Lower leg skin (tissue), 4 donors: Measurements from ENCODE around the gene PCDH15. TPM values are rescaled to one million over a fixed set of nuclear protein-coding genes. Genes with fewer than 3 reads are reported as not detected.
"Not testable (repeated sequence)": the region's sequence is repeated elsewhere in the genome, so short reads cannot be mapped to it uniquely, and the experiment has no call there.

ENCODE experiments used
- DNase-seq, 2 donors: peaks; one replicate each; pipeline ENCODE4 v3.0.0-alpha.2; 2019; ENCODE audit warnings: low spot score in 2 of 2
- H3K4me3 ChIP-seq: fragments of 200-600 bp; sonication (generic); 2 replicates; pipeline ENCODE4 v1.5.1; 2017; ENCODE audit warnings: mild to moderate bottlenecking, low read depth; ENCODE audit not compliant: poor library complexity, severe bottlenecking
- CTCF ChIP-seq, 3 donors: fragments of 450-650 bp; IDR thresholded peaks; one replicate each; pipeline ENCODE4 v1.5.1; 2016; ENCODE audit warnings: antibody characterized with exemption in 3 of 3, mild to moderate bottlenecking in 3 of 3, moderate library complexity in 2 of 3
- POLR2A ChIP-seq, 2 donors: fragments of 450-650 bp; IDR thresholded peaks; one replicate each; pipeline ENCODE4 v1.6.1; 2016 to 2017; ENCODE audit warnings: antibody characterized with exemption in 2 of 2, mild to moderate bottlenecking in 1 of 2, moderate library complexity in 1 of 2
- WGBS, 2 donors: methylation state at CpG; one replicate each; pipeline ENCODE4 v1.1.5; 2018; 5-methylcytosine and 5-hydroxymethylcytosine counted together
- intact Hi-C: fragments of 100-400 bp; cut with DNase I; formaldehyde crosslinking; loops from one replicate; pipeline ENCODE4 v1.15.0; 2023; ENCODE audit warnings: low total_unique reads
- total RNA-seq, 4 donors: library from RNA; depleted of rRNA; stranded (reverse); fragments of >200 nt; gene quantifications; one replicate each; pipeline ENCODE4 v1.1.0, GENCODE V29; 2016

PCDH15 gene
- total RNA-seq, 4 donors from 2014 or later: not detected

DNA sequence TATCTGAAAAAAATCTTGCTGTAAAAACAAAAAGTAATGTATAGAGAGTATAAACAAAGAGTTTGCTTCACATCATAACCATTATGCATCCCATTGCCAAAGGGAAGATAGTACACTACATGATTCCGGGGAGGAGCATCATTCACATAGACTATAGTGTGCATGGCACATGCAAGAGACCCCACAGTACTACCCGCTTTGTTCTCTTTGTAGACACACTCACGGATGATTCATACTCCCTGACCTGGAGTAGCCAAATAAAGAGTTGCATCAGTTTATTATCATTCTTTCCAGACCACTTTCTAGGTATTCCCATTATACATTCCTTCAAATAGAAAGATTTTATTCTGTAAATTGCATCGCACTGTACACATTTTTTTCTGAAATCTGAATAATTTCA lies 356.9 kb downstream of the PCDH15 start:
- TF ChIP-seq POLR2A (IDR thresholded peaks at IDR 0.05) (no peak), CTCF (IDR thresholded peaks at IDR 0.05) (no peak)
- DNase-seq: no peak
- WGBS, 2 donors: 65 to 89% methylated on average over 4 of the region's 4 CpGs

DNA sequence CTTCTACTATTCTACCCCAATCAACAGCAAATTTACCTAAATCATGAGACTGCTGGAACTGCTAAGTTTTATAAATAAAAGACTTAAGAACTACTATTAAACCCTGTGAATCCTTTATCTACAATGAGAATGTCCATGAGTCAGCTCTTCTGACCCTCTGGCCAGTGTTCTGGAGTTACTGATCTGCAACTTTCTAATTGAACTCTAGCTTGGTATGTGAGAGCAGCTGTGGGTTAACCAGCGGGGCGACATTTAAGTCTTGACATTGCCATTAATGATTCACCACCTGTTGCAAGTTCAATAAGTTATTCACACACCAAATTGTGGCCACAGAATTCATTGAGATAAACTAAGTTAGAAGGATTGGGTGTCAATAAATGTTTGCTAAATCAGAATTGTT lies 359.8 kb downstream of the PCDH15 start:
- intact Hi-C loops: no loop called here
- no peak for DNase-seq
- WGBS, 2 donors: 90 to 92% methylated on average over 2 of the region's 2 CpGs
- TF ChIP-seq POLR2A (IDR thresholded peaks at IDR 0.05) (no peak), CTCF (IDR thresholded peaks at IDR 0.05) (no peak)
- H3K4me3 ChIP-seq: no peak overlapping the region

More for the DNA sequence above, 356.9 kb downstream of the PCDH15 start:
- intact Hi-C loops: no loop called here
- no peak overlapping the region for H3K4me3 ChIP-seq

GRCh38 chr10:54434782-54435181 lies 366.2 kb downstream of the PCDH15 start:
- H3K4me3 ChIP-seq: no peak overlapping the region
- no peak for DNase-seq
- TF ChIP-seq CTCF (IDR thresholded peaks at IDR 0.05): no peak
- no peak for TF ChIP-seq POLR2A (IDR thresholded peaks at IDR 0.05)
- intact Hi-C loops: no loop called here

DNA sequence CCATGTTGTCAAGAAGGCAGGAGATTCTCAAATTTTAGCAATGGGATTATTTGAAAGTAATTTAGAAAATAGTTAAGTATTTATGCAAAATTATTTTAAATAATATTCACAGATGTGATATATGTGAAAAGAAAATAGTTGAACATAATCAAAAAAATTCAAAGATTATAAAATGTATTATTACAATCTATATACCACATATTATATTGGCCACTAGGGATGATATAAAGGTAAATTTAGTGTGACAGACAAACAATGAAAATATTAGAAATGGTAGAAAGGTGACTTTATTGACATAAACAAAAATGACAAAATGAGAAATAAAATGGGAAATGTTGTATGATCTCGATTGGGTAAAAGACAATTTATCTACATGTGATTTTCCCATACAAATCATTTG lies 385.5 kb downstream of the PCDH15 start:
- WGBS, 2 donors: 79 to 92% methylated on average over 1 of the region's 1 CpG
- TF ChIP-seq CTCF (IDR thresholded peaks at IDR 0.05) (no peak), POLR2A (IDR thresholded peaks at IDR 0.05) (no peak)

DNA sequence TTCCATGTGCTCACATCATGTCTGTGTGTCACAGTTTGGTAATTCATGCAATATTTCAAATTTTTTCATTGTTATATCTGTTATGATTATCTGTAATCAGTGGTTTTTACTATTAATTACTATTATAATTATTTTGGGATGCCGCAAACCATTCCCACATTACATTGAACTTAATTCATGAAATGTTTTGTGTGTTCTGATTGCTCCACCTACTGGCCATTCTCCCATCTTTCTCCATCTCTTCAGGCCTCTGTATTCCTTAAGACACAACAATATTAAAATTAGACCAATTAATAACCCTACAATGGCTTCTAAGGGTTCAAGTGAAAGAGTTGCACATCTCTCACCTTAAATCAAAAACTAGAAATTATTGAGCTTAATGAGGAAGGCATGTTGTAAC lies 398.5 kb downstream of the PCDH15 start:
- intact Hi-C loops: no loop called here
- WGBS, 2 donors: 37 to 61% methylated on average over 1 of the region's 1 CpG
- no peak for DNase-seq
- H3K4me3 ChIP-seq: no peak overlapping the region
- TF ChIP-seq POLR2A (IDR thresholded peaks at IDR 0.05) (no peak), CTCF (IDR thresholded peaks at IDR 0.05) (no peak)

More for the DNA sequence above, 385.5 kb downstream of the PCDH15 start:
- no peak overlapping the region for H3K4me3 ChIP-seq
- intact Hi-C loops: no loop called here
- DNase-seq: no peak

- no peak overlapping the region for H3K4me3 ChIP-seq
- TF ChIP-seq POLR2A (IDR thresholded peaks at IDR 0.05): no peak
- TF ChIP-seq CTCF (IDR thresholded peaks at IDR 0.05): no peak
- 74 to 75% methylated on average over 6 of the region's 6 CpGs for WGBS, 2 donors
- no peak for DNase-seq
- intact Hi-C loops: no loop called here
Measured at GRCh38 chr10:54396031-54396430, 405.0 kb downstream of the PCDH15 start.

DNA sequence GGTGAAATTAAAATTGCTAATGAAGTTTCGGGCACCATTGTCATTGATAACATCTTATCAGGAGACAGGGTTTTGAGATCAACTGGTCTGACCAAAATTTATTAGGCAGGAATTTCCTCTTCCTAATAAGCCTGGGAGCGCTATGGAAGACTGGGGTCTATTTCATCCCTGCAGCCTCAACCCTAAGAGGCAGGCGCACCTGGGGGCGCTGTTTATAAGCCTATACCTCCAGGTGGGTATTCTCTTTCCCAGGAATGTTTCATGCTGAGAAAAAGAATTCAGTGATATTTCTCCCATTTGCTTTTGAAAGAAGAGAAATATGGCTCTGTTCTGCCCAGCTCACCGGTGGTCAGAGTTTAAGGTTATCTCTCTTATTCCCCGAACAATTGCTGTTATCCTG lies 406.4 kb downstream of the PCDH15 start:
- H3K4me3 ChIP-seq, DNase-seq, intact Hi-C loops: not testable (repeated sequence)
- WGBS, 2 donors: 76% methylated on average over 6 of the region's 6 CpGs
